Astrocyte (in vitro differentiated cells and primary cell): ENCODE results near the gene RFX8.

Experiments
- CTCF ChIP-seq: IDR thresholded peaks from 2 replicates; pipeline ENCODE4 v1.5.1; 2011; ENCODE audit warnings: low read depth, mild to moderate bottlenecking, inconsistent platforms, low read length, moderate library complexity; ENCODE audit not compliant: insufficient read depth
- EZH2 ChIP-seq: IDR thresholded peaks from 2 replicates; pipeline ENCODE4 v1.6.1; 2012; ENCODE audit warnings: mild to moderate bottlenecking, low read length, inconsistent platforms; ENCODE audit not compliant: insufficient read depth

- no peak for TF ChIP-seq CTCF
- no peak for TF ChIP-seq EZH2
Measured at GRCh38 chr2:101520246-101520645, 45.3 kb upstream of the RFX8 start.
